ENCODE measurements around the gene NLRP13.

DNA sequence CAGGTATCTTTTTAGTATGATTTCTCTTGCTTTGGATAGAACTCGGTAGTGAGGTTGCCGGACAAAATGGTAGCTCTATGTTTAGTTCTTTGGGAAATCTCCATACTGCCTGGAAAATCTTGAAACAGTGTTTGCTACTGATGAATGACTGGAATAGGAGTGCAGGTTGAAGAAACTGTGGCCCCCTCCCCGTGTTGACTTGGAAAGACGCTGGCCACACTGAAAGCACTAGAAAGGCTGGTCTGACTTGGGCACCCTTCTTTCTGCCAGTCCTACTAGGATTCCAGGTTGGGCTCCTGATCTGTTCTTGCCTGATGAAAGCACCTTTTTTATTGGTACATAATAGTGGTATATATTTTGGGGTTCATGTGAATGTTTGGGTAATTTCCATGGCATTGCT, 49.5 kb downstream of the NLRP13 start:
- TF ChIP-seq YY1 (IDR thresholded peaks at IDR 0.05; ENCODE audit: insufficient read depth, insufficient read length): no peak
- TF ChIP-seq ZNF274 (IDR thresholded peaks at IDR 0.05; ENCODE audit: low read depth, low read length): no peak
- no peak for TF ChIP-seq SUZ12 (IDR thresholded peaks at IDR 0.05; ENCODE audit: extremely low read depth, insufficient read depth, insufficient read length)

All from NT2/D1 (cell line).